ENCODE data around the gene EFNB3.

Gene EFNB3

DNA sequence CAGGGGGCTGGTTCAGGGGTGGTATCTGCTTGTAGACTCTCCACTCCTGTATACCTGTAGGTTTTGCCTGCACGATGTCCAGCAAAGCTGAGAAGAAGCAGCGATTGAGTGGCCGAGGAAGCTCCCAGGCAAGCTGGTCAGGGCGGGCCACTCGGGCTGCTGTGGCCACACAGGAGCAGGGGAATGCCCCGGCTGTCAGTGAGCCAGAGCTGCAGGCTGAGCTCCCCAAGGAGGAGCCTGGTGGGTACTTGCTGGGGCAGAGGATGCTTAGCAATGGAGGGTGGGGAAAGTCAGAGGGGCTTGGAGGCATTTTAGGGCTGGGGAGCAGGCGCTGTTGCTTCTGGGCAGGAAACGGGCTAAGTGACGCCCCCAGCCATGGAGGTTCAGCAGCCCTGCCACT is 14.7 kb downstream of the EFNB3 start:
- DNase-seq: no peak

- no peak for DNase-seq
Observed at GRCh38 chr17:7720125-7720524, 15.1 kb downstream of the EFNB3 start.

DNA sequence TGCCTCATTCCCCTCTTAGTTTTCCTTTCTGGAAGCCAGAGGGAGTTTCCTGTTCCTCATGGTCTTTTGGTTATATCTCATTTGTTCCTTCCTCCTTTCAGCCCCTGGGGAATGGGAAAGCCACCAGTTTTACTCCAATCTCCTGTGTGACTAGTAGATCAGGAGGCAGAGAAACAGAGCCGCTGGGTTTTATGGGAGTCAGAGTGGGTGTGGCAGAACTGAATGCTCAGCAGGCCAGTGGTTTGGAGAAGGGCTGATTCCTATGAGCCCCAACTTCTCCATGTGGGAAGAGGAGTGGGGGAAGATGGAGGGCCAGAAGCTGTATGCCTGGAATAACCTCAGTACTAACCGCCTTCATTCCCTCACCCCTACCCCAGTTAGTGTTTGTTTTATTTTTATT is 16.6 kb downstream of the EFNB3 start:
- no peak for DNase-seq

- DNase-seq: no peak
Observed at GRCh38 chr17:7727886-7728285, 22.9 kb downstream of the EFNB3 start.

GRCh38 chr17:7729816-7730215 is 24.8 kb downstream of the EFNB3 start:
- DNase-seq: no peak

DNA sequence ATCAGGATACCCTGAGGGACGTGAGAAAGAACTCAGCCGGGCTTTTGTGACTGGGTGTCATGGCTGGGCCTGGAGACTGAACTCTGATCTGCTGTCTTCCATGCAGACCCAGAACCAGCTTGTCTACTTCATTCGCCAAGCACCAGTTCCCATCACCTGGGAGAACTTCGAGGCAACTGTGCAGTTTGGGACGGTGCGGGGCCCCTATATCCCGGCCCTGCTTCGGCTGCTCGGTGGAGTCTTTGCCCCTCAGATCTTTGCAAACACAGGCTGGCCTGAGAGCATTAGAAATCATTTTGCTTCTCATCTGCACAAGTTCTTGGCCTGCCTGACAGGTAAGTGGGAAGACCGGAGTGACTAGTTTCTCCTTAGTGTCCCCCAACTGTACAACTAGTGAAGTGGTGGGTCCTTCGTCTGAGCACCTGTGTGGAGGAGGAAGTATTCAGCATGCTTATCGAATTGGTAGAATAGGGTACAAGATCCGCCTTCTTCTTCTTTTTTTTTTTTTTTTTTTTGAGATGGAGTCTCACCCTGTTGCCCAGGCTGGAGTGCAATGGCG is 28.1 kb downstream of the EFNB3 start:
- DNase-seq: no peak

DNA sequence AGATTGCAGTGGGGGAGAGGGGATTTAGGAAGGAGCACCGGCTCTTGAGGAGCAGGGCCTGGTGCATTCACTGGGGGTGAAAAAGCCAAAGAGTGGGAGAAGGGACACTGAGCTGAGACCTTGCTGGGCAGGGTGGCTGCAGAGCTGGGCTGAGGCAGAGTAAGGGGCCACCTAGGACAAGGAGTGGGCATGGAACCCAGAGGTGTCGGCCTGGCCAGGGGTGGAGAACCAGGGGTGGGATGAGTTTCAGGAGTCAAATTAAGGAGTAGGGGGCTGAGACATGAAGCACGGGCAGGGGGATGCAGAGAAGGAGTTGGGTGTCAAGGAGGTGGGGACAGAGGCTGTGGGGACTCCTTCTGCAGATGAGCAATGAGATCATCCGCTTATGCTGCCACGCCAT is 32.6 kb downstream of the EFNB3 start:
- DNase-seq: no peak

- DNase-seq: no peak
Observed at GRCh38 chr17:7739746-7740145, 34.7 kb downstream of the EFNB3 start.

- peak; percentile 74 for DNase-seq
Observed at GRCh38 chr17:7740481-7741001, 35.5 kb downstream of the EFNB3 start.

- no peak for DNase-seq
Observed at GRCh38 chr17:7742729-7743128, 37.7 kb downstream of the EFNB3 start.

GRCh38 chr17:7744416-7744815 is 39.4 kb downstream of the EFNB3 start:
- no peak for DNase-seq

DNA sequence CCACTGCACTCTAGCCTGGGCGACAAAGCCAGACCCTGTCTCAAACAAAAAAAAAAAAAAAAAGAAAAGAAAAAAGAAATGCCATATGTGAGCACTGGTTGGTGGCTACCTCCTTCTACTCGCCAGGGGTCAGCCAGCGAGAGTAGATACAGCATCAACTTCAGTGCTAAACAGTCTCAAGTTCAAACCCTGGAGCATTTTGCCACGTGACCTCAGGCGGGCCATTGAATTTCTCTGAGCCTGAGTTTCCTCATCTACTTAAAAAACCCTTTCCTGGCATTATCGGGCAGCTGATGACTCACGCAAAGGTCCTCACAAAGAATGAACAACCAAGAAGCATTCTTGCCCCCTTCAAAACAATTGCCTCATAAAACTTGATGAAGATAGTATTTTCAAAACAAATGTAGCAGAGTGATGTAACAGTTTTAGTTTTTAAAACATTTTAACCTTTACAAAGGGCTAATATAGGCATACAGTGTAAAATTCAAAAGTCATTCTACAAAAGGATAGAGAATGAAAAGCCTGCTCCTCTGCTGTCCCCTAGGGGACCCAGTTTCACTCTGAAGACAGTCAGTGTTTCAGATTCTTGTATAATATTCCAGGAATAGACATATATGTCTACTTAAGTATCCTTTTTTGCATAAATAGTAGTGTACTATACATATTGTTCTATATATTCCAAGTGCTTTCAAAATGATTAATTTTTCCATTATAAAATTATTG is 40.9 kb downstream of the EFNB3 start:
- no peak for DNase-seq

- no peak for DNase-seq
Observed at GRCh38 chr17:7747635-7748071, 42.7 kb downstream of the EFNB3 start.

GRCh38 chr17:7748076-7748775 is 43.2 kb downstream of the EFNB3 start:
- DNase-seq: no peak

- DNase-seq: no peak
Observed at GRCh38 chr17:7750321-7750821, 45.4 kb downstream of the EFNB3 start.

DNA sequence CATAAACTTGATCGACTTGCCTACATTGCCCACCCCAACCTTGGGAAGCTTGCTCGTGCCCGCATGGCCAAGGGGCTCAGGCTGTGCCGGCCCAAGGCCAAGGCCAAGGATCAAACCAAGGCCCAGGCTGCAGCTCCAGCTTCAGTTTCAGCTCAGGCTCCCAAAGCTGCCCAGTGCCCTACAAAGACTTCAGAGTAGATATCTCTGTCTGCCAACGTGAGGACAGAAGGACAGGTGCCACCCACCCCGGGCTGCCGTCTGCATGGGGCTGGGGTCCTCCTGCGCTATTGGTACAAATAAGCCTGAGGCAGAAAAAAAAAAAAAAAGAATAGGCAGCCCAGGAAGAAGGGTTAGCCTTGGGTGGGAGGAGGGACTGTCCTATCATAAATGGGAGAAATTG is 49.7 kb downstream of the EFNB3 start:
- DNase-seq: no peak

- no peak for DNase-seq
Observed at GRCh38 chr17:7755095-7755890, 50.3 kb downstream of the EFNB3 start.

- no peak for DNase-seq
Observed at GRCh38 chr17:7756968-7757367, 52.0 kb downstream of the EFNB3 start.

Data from NCI-H1105 treated with DMSO at 0.1 percent for 48 hours (cell line).